HT1080 (cell line): ENCODE results near the gene POLR2J3. TPM values are rescaled to one million over a fixed set of nuclear protein-coding genes. Genes with fewer than 3 reads are reported as not detected.
"Not testable (repeated sequence)": the region's sequence is repeated elsewhere in the genome, so short reads cannot be mapped to it uniquely, and the experiment has no call there.

Source experiments
- DNase-seq: peaks from one replicate; pipeline ENCODE4 v3.0.0-alpha.2; 2015; ENCODE audit warnings: low read depth
- total RNA-seq: library from RNA; depleted of rRNA; stranded (reverse); fragments of >200 nt; shearing (Covaris generic); gene quantifications from 2 replicates; pipeline ENCODE4 v1.2.3, GENCODE V29; 2014

Gene POLR2J3
- total RNA-seq, 1 experiment from 2014 or later = 32.1 TPM

DNA sequence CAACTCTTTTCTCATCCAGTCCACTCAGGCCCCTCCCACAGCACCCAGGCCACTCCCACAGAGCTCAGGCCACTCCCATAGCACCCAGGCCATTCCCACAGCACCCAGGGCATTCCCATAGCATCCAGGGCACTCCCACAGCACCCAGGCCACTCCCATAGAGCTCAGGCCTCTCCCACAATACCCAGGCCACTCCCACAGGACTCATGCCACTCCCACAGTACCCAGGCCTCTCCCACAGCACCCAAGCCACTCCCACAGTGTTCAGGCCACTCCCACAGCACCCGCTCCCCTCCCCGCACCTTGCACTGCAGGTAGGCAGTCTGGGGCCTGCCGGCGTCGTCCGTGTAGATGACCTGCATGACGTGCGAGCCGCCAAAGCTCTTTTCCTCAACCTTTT, 17.5 kb upstream of the POLR2J3 start:
- DNase-seq = not testable (repeated sequence)

- not testable (repeated sequence) for DNase-seq
Observed at GRCh38 chr7:102583495-102583894, 11.1 kb upstream of the POLR2J3 start.

GRCh38 chr7:102581722-102582121, 9.3 kb upstream of the POLR2J3 start:
- not testable (repeated sequence) for DNase-seq

- not testable (repeated sequence) for DNase-seq
Observed at GRCh38 chr7:102578486-102578885, 6.1 kb upstream of the POLR2J3 start.

- DNase-seq = peak; percentile 0
Observed at GRCh38 chr7:102577315-102578240, 5.2 kb upstream of the POLR2J3 start.

- DNase-seq = not testable (repeated sequence)
Observed at GRCh38 chr7:102576363-102576762, 4.0 kb upstream of the POLR2J3 start.

DNA sequence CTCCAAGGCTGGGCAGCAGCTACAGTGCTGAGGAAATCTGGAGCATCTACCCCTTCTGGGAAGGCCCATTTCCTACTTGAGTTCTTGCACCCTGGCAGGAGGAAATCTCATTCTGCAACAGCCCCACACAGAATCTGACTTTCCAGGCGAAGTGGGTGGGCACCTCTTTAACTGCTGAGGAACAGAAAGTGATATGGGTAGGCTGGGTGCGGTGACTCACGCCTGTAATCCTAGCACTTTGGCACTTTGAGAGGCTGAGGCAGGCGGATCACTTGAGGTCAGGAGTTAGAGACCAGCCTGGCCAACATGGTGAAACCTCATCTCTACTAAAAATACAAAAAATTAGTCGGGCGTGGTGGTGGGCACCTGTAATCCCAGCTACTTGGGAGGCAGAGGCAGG, 2.2 kb upstream of the POLR2J3 start:
- DNase-seq = not testable (repeated sequence)

DNA sequence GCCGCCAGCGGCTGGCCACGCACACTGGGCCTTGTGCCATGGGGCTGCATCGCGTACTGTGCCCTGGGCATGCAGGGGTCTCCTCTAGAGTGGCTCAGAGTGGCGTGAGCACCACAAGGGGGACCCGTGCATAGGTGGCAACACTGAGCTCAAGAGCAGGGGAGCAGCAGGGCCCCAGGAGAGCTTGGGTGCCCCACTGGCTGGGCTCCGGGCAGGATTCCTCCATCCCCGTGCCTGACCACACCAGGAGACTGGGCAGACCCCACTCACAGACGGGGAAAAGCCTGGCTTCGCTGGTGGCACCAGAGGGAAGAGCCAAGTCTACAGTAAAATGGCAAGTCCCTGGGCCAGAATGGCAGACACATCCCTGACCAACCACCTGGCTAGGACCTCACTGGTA, 3.8 kb downstream of the POLR2J3 start:
- not testable (repeated sequence) for DNase-seq

GRCh38 chr7:102550808-102551422, 21.5 kb downstream of the POLR2J3 start, which contains the start of gene SPDYE2:
Gene SPDYE2 (plus strand): TSS chr7:102551226. CDS start chr7:102553256, 2,030 bp downstream.
- DNase-seq = not testable (repeated sequence)

GRCh38 chr7:102546353-102546752, 26.0 kb downstream of the POLR2J3 start:
- DNase-seq = not testable (repeated sequence)

DNA sequence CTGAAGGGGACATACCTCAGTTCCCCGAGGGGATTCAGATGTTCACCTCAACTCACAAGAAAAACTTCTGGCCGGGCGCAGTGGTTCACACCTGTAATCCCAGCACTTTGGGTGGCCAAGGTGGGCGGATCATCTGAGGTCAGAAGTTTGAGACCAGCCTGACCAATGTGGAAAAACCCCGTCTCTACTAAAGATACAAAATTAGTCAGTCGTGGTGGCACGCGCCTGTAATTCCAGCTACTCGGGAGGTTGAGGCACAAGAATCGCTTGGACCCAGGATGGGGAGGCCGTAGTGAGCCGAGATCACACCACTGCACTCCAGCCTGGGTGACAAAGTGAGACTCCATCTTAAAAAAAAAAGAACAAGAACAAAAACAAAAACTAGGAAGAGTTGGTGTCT, 27.1 kb downstream of the POLR2J3 start:
- not testable (repeated sequence) for DNase-seq

DNA sequence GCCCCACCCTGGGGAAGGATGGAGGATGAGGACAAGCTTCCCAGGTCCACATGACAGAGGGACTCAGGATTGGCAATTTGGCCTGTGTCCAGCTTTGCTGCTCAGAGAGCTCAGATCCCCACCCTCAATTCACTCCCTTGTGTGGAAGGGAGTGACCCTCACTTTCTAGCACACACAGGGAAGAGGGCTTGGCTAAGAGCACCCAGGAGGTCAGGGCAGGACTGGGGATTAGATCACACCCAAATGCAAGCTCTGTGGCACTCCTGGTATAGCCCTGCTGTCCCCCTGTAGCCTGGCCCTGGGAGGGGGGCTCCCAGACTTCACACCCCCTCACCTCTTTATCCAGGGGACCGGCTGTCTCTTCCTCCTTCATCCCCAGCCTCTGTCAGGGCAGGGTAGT, 28.0 kb downstream of the POLR2J3 start:
- not testable (repeated sequence) for DNase-seq

DNA sequence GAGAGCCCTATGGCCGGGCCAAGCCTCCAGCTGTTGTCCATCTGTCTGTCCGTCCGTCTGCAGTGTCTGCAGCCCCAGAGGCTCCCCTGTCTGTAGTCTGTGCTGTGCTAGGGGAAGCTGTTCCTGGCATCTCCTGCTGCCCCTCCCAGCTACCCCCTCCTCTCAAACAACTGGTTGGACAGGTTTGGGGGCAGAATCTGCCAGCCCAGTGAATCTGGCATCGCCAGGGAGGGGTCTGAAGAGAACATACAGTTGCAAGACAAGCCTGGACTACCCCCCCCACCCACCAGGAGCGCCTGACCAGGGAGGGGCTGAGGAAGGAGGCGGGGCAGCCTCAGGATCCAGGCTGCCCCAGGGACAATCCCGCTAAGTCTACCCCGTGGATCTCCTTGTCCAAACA, 28.8 kb downstream of the POLR2J3 start, which contains the start of gene UPK3BL2:
Gene UPK3BL2 (minus strand): TSS at position 101 of the 400 bp plus-strand sequence. CDS start 60 bp downstream, at position 41.
- DNase-seq = not testable (repeated sequence)

- DNase-seq = not testable (repeated sequence)
Observed at GRCh38 chr7:102542771-102543170, 29.6 kb downstream of the POLR2J3 start.

DNA sequence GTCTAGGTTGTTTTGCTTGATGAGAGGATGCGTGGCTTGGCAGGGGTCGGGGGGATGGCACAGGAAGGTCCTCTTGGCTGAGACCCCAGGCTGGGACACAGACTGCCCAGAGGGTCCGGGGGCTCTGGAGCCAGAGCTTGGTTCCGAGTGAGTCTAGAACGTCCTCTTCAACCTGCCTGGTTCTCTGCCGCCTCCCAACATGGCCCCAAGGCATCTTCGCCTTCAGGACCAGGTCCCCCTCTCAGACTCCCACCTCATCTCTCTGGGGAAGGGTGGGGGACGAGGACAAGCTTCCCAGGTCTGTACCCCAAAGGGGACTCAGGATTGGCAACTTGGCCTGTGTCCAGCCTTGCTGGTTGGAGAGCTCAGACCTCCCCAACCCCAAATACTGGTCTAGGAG, 30.3 kb downstream of the POLR2J3 start:
- not testable (repeated sequence) for DNase-seq

DNA sequence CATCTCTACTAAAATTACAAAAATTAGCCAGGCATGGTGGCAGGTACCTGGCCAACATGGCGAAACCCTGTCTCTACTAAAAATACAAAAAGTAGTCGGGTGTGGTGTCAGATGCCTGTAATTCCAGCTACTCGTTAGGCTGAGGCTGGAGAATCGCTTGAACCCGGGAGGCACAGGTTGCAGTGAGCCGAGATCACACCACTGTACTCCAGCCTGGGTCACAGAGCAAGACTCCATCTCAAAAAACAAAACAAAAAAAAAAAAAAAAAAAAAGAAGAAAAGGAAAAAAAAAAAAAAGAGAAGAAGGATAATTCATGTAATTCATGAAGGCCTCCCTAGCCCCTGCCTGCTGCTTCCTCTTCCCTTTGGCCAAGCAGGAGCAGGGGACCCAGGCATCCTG, 31.8 kb downstream of the POLR2J3 start:
- DNase-seq = not testable (repeated sequence)

DNA sequence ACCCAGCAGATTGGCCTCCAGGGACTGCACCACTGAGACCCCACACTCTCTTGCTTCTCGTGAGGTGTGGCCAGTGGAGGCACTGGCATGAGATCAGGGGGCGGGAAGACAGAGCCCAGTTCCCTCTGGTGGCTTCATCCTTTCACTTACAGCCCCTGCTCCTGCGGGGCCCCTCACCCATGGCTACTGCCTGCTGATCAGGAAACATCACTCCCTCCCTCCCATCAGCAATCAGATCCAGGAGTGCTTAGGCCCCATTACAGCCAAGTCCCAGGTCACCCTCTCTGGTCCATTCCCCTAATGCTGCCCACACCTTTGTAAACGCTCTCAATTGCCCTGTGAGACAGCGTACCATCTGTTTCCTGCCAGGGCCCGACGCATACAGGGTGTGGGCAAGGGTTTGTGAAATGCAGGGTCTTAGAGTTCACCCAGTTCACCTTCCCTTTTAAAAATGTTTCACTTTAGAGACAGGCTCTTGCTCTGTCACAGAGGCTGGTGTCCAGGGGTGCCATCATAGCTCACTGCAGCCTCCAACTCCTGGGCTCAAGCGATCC, 37.2 kb downstream of the POLR2J3 start:
- DNase-seq = not testable (repeated sequence)

DNA sequence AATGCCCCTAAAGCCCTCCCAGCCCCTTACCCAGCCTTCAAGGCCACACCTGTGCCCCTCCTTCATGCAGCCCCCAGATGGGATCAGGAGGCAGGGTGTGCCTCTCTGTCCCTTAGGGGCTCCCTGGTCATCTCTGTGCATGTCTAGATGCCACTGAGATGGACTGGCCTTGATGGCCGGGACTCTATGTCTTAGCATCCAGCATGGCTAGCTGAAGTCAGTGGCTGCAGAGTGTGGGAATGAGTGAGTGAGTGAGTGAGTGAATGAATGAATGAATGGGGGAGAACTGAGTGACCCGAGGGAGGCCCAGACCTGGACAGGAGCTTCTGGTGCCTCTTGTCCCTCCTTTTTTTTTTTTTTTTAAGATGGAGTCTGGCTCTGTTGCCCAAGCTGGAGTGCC, 40.3 kb downstream of the POLR2J3 start:
- DNase-seq = not testable (repeated sequence)

DNA sequence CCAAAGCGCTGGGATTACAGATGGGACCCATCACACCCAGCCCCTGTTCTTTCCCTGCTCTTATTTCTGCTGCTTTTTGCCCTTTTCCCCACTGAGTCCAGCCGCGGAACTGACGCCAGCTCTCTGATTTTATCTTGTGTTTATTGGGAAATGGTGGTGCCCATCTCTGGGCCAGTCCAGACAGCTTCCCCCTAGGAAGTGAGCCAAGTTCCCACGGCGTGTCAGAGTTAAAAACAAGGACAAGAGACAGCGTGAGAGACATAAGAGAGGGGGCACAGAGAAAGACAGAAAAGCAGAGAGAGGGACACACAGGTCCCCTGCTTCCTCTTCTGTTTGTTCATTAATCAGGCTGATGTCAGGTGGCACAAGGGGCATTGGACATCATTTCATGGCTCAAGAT, 40.8 kb downstream of the POLR2J3 start:
- DNase-seq = not testable (repeated sequence)

DNA sequence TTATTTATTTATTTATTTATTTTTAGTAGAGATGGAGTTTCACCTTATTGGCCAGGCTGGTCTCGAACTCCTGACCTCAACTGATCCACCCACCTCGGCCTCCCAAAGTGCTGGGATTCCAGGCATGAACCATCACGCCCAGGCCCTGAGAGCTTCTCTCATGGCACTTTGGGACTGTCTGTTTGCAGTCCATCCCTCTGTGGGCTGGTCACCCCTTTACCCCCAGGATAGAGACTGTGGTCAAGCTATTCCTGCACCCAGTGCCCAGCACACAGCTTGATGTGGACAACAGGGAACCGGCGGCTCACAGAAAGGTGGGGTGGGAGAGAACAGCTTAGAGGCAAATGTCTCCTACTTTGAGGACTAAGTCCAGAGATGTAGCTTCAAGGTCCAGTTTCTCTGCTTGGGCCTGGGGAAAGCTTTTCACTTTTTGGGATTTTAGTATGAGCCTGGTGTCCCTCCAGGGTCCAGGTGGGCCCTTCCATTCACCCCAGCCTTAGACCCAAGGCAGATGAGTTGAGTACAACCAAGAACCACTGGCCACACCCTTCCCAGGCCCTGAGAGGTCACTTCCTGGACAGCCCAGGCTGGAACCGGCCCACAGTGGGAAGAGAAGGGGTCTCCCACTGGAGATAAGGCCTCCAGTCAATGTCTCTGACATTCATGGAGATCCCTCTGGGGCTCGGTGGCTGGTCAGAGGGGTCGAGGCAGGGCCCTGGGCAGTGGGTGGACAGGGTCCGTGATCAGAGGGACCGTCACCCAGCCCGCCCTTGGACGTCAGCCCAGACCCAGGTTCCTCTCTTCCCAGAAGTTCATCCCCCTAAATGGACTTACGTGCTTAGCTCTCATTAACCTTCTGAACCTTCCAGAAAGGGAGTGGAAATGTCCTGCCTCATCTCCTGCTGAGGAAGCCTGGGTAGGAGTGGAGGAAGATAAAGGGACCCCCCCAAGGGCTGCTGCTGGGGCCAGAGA, 44.3 kb downstream of the POLR2J3 start:
- not testable (repeated sequence) for DNase-seq

GRCh38 chr7:102527182-102527581, 45.2 kb downstream of the POLR2J3 start:
- not testable (repeated sequence) for DNase-seq
